Hematopoietic multipotent progenitor cell (in vitro differentiated cells): ENCODE results near the gene COQ4. TPM values are rescaled to one million over a fixed set of nuclear protein-coding genes. Genes with fewer than 3 reads are reported as not detected.
A peak's percentile ranks its signal among the peaks of the same experiment; 100 is the strongest.
"Not testable (repeated sequence)": the region's sequence is repeated elsewhere in the genome, so short reads cannot be mapped to it uniquely, and the experiment has no call there.

ENCODE experiments used
- DNase-seq, 3 donors: peaks; one replicate each; pipeline ENCODE4 v3.0.0-alpha.2; 2011 to 2015; ENCODE audit warnings: low read depth in 2 of 3, low spot score in 2 of 3
- total RNA-seq: library from RNA; depleted of rRNA; stranded (reverse); fragments of >200 nt; gene quantifications from one replicate; pipeline ENCODE4 v1.2.3, GENCODE V29; 2012

The COQ4 gene
- total RNA-seq = 61.9 TPM

DNA sequence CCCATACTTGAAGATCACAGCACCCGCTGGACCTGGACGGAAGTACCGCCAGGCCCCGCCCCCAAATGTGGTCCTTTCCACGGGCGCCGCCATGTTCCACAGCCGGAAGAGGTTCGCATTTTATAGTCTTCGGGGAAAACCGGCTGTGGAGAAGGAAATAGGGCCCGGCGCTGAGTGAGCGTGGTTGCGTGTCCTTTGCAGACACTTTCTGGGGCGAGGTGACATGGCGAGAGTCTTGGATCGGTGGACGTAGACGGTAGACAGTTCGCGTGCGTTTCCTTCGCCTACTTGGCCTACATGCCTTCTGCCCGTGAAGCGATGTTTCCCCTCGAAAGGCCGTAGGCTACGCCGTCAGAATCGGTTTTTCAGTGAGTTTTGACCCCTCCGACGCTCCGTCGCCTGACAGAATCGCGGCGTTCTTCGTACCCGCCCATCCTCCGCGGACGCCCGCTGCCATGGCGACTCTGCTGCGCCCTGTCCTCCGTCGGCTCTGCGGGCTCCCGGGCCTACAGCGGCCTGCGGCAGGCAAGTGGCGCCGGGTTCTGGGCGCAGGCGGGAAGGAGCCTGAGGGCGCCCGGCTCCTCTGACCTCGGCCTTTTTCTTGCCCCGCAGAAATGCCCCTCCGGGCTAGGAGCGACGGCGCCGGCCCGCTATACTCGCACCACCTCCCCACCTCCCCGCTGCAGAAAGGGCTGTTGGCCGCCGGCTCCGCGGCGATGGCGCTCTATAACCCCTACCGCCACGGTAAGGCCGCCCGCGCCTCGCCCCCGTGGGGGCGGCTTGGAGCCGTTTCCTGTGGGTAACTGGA, at the start of gene COQ4, which contains the start of gene TRUB2:
Gene COQ4 (plus strand): TSS at position 436 of the 808 bp plus-strand sequence. CDS start 20 bp downstream, at position 456.
Gene TRUB2 (minus strand): TSS at position 44 of the 808 bp plus-strand sequence. CDS start 39 bp downstream, at position 5.
- peak; percentile 93 to 97 (median 95) for DNase-seq

DNA sequence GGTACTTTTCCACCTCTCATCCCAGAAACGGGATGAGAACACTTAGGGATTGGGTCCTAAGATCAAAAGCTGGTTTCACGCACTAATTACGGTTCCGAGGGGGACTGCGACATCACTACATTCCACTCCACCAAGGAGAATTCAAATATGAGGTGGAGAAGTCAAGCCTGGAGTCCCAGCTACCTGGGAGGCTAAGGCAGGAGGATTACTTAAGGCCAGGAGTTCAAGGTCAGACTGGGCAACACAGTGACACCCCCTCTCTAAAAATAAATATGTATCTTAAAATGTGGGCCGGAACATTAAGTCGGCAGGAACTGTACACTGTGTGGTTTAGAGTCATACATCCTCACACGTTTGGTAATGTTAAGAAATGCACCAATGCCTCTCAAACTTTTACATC, 48.4 kb upstream of the COQ4 start:
- DNase-seq = no peak

DNA sequence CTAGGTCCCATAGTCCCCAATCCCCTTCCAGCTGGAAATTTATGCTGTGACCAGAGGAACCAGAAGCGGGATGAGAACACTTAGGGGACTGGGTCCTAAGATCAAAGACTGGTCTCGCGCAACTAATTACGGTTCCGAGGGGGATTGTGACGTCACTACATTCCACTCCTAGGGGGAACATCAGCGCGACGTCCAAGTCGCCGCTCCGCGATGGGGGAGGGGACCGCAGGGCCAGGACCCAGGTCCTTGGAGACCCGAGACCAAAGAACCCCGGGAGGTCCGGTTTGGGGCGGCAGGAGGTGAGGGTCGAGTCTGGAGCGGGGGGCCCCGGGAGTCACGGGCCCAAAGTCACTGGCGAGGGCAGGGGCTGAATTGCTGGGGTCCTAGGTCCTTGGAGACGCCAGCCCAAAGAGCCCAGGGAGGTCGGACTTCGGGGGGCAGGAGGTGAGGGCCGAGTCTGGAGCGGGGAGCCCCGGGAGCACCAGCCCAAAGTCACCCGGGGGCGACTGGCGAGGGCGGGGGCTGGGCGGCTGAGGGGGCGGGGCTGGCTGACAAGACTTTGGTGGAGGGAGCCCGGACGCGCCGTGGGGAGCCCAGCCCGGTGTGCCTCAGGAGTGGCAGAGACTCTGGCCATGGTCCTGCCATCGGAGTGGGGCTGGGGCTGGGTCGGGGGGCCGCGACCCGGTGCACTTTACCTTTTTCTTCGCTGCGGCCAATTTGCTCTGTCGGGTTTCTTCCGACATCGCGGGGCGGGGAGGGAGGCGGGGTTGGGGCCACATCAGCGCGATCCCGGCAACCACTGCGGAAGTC, 47.2 kb upstream of the COQ4 start, which contains the start of gene GOLGA2:
Gene GOLGA2 (minus strand): TSS at position 810 of the 810 bp plus-strand sequence. CDS start 31 bp downstream, at position 779.
- peak in 2 of 3 donors; percentile 31 for DNase-seq

- peak; percentile 99 to 100 (median 100) for DNase-seq
These were observed 46.5 kb upstream of the COQ4 start, which contains the start of gene SWI5 for GRCh38 chr9:128276008-128276573. Gene SWI5 (plus strand): TSS chr9:128276276.

DNA sequence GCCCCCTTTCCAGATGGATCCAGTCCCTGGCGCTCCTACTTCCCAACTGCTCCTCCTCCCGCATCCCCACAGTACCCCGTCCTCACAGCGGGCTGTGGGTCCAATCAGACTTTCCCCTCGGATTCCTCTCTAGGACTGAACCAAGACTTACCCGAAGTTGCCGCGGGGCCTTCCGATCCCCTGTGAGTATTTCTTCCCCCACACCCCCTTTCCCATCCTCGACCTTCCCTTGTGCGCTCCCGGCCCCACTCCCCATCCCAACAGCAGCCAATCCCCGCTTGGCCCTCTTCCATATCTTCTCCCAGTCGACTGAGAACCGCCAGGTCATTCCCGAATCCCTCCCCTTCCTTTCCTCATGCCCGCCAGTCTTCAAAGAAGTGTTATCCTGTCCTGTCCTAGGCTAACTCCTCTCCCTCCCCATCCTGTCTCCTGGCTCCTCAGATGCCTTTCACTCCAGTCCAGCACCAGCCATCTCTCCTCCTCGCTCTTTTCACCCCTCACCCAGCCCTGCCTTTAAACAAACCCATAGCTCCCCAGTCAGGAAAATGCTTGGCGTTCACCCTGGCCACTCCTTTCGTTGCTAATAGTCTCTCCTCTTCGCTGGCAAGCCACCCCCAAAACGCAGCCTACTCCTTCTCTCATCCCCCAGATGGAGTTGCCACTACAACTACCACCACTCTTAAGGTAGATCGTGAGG, 45.9 kb upstream of the COQ4 start:
- DNase-seq = no peak

- DNase-seq = not testable (repeated sequence)
These were observed 43.3 kb upstream of the COQ4 start for GRCh38 chr9:128279088-128280073.

- DNase-seq = no peak
These were observed 42.5 kb upstream of the COQ4 start for GRCh38 chr9:128280084-128280622.

GRCh38 chr9:128282500-128282899, 40.1 kb upstream of the COQ4 start:
- DNase-seq = no peak

- no peak for DNase-seq
These were observed 37.4 kb upstream of the COQ4 start for GRCh38 chr9:128285033-128285784.

DNA sequence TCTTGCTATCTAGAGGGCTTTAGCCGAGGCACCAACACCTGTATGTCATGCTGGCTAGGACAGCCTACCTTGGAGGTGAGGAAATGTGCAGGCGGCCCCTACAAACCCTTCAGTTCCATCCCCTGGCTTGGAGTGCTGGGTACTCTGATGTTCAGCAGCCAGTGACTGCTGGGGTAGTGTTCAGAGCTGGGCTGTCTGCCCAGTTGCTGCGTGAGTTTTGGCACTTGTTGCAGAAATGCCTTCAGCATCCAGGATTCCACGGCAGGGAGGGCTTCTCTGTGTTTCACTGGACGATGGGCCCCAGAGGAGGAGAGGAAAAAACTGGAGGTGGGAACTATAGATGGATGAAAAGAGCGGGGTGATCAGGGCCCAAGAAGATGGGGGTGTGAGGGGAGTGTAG, 36.2 kb upstream of the COQ4 start:
- no peak for DNase-seq

GRCh38 chr9:128288273-128289004, 34.2 kb upstream of the COQ4 start:
- no peak for DNase-seq

GRCh38 chr9:128292009-128292408, 30.6 kb upstream of the COQ4 start:
- DNase-seq = no peak

DNA sequence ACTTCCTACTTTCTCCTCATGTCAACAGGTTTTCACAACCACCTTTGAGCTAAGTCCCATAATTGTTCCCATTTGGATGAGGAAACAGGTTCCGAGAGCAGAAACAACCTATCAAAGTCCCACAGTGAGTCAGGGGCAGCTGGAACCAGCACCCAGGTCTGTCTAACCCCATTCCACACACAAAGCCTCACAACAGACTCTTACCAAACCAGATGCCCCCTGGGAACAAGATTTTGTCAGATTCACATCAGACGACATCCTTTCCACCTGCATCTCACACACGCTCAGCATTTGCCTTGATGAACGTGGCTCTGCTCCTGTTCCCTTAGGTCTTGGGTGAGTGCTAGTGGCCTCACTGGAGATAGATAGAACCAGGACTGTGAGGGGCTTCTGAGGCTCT, 29.5 kb upstream of the COQ4 start:
- no peak for DNase-seq

DNA sequence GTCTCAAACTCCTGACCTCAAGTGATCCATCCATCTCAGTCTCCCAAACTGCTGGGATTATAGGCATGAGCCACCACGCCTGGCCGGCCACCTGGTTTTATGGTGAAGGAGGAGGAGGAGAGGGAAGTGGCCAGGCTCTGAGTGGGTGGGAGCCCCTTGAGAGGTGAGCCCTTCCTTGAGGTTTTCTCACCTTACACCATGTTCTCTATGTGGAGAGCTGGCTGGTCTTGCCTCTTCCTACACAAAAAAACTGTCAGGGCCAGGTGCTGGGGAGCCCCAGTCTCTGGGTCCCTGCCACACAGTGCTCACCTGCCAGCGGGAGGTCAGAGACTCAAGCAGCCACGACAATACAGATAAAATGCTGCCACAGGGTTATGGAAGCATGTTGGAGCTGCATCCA, 28.5 kb upstream of the COQ4 start:
- DNase-seq = no peak

DNA sequence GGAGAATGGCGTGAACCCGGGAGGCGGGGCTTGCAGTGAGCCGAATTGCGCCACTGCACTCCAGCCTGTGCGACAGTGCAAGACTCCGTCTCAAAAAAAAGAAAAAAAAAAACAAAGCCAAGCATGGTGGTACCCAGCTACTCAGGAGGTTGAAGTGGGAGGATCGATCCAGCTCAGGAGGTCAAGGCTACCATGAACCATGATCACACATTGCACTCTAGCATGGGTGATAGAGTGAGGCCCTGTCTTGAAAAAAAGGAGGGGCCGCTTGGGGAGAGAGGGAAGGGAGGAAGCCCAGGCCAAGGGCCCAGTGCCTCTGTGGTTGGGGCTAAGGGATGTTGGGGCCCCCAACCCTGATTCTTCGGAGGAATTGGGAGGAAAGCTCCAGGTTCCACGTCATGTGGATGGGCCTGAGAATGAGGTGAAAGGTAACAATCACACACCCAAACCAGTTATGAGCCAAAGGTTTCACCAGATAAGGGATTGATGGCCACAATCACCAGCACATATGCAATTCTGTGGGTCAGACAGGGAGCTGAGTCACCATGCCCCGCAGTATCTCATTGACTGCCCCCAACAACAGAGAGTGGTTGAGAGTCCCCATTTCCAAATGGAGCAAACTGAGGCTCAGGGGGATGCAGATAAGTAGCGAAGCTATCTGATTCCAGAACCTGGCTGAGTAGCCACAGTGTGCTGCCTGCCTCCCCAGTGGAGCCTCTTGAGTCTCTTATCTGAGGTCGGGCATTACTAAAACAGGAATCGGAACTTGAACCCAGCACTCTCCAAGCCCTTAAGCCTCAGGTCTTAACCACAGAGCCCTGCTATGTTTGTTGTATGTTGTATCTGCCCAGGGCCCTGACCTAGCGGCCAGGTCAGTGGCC, 26.1 kb upstream of the COQ4 start:
- DNase-seq = no peak

DNA sequence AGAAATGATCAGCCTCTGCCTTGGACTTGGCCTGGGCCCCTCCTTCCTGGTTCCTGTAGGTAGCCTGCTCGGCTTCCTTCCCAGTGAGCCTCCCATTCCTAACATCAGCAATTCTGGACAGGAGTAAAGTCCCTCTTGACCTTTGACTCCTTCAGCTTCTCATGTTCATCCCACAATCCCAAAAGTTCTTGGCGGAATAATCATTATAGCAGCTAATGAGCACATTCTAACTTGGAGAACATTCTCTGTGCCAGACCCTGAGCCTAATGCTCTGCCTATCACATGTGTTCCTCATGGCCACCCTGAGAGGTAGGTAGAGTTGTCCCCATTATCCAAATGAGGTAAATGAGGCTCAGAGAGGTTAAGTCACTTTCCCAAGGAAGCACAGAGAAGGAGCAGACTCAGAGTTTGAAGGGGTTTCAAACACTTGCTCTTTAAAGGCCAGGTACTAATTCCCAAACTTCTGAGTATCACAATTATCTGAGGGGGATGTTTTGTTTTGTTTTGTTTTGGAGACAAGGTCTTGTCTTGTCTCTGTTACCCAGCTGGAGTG, 25.3 kb upstream of the COQ4 start:
- DNase-seq = no peak
